SK-N-SH treated with all-trans-retinoic acid at 6 μM for 48 hours (cell line): ENCODE results near the gene ZC4H2.

ENCODE experiments used
- ATAC-seq: fragments of 200-7000 bp; cut with Tn5 transposase; 3 replicates; pipeline ENCODE4 v1.9.1; 2020; ENCODE audit warnings: mild to moderate bottlenecking, moderate library complexity
- BACH2 ChIP-seq: fragments of 250-450 bp; sonication (Bioruptor Pico); IDR thresholded peaks from 2 replicates; pipeline ENCODE4 v1.9.0; 2021; ENCODE audit warnings: mild to moderate bottlenecking, borderline replicate concordance
- CREB5 ChIP-seq: fragments of 250-450 bp; sonication (Bioruptor Pico); IDR thresholded peaks from 2 replicates; pipeline ENCODE4 v1.5.1; 2020; ENCODE audit warnings: low read depth, mild to moderate bottlenecking, moderate library complexity
- CSDC2 ChIP-seq: fragments of 250-450 bp; sonication (Bioruptor Pico); IDR thresholded peaks from 2 replicates; pipeline ENCODE4 v1.5.0; 2020; ENCODE audit warnings: mild to moderate bottlenecking, moderate library complexity
- CSRNP3 ChIP-seq: fragments of 250-450 bp; sonication (Bioruptor Pico); IDR thresholded peaks from 2 replicates; pipeline ENCODE4 v1.5.1; 2021; ENCODE audit warnings: mild to moderate bottlenecking, moderate library complexity
- ESRRG ChIP-seq: fragments of 250-450 bp; sonication (Bioruptor Pico); IDR thresholded peaks from 2 replicates; pipeline ENCODE4 v1.6.1; 2021; ENCODE audit warnings: mild to moderate bottlenecking
- ISL1 ChIP-seq: fragments of 250-450 bp; sonication (Bioruptor Pico); IDR thresholded peaks from 2 replicates; pipeline ENCODE4 v2.1.2; 2022; ENCODE audit warnings: mild to moderate bottlenecking, moderate library complexity
- OSR1 ChIP-seq: fragments of 250-450 bp; sonication (Bioruptor Pico); IDR thresholded peaks from 2 replicates; pipeline ENCODE4 v1.8.0; 2022; ENCODE audit warnings: moderate library complexity, mild to moderate bottlenecking, inconsistent platforms
- POU6F1 ChIP-seq: fragments of 250-450 bp; sonication (Bioruptor Pico); IDR thresholded peaks from 2 replicates; pipeline ENCODE4 v1.8.0; 2021; ENCODE audit warnings: low read depth, mild to moderate bottlenecking, moderate library complexity, borderline replicate concordance
- PPARA ChIP-seq: fragments of 250-450 bp; sonication (Bioruptor Pico); IDR thresholded peaks from 2 replicates; pipeline ENCODE4 v1.5.0; 2020; ENCODE audit warnings: mild to moderate bottlenecking, borderline replicate concordance
- RARB ChIP-seq: fragments of 250-450 bp; sonication (Bioruptor Pico); IDR thresholded peaks from 2 replicates; pipeline ENCODE4 v1.8.0; 2021; ENCODE audit warnings: mild to moderate bottlenecking, moderate library complexity
- SNAI2 ChIP-seq: fragments of 250-450 bp; sonication (Bioruptor Pico); IDR thresholded peaks from 2 replicates; pipeline ENCODE4 v1.5.0; 2020; ENCODE audit warnings: mild to moderate bottlenecking, moderate library complexity
- TOX ChIP-seq: fragments of 250-450 bp; sonication (Bioruptor Pico); IDR thresholded peaks from 2 replicates; pipeline ENCODE4 v1.8.0; 2021; ENCODE audit warnings: mild to moderate bottlenecking, moderate library complexity, borderline replicate concordance
- TSHZ2 ChIP-seq: fragments of 250-450 bp; sonication (Bioruptor Pico); IDR thresholded peaks from 2 replicates; pipeline ENCODE4 v1.5.0; 2020; ENCODE audit warnings: mild to moderate bottlenecking, moderate library complexity
- ZC3H10 ChIP-seq: fragments of 250-450 bp; sonication (Bioruptor Pico); IDR thresholded peaks from 2 replicates; pipeline ENCODE4 v1.5.1; 2021; ENCODE audit warnings: mild to moderate bottlenecking, moderate library complexity
- ZFP3 ChIP-seq: fragments of 250-450 bp; sonication (Bioruptor Pico); IDR thresholded peaks from 2 replicates; pipeline ENCODE4 v1.5.0; 2020; ENCODE audit warnings: mild to moderate bottlenecking, moderate library complexity
- ZFP30 ChIP-seq: fragments of 450-650 bp; formaldehyde crosslinking; IDR thresholded peaks from 2 replicates; pipeline ENCODE4 v1.5.0; 2022; ENCODE audit warnings: mild to moderate bottlenecking, moderate library complexity
- ZNF565 ChIP-seq: fragments of 450-650 bp; formaldehyde crosslinking; conservative IDR thresholded peaks from 2 replicates; pipeline ENCODE4 v1.5.0; 2020; ENCODE audit warnings: low read depth, mild to moderate bottlenecking, moderate library complexity
- ZNF70 ChIP-seq: fragments of 450-650 bp; formaldehyde crosslinking; IDR thresholded peaks from 2 replicates; pipeline ENCODE4 v1.5.0; 2020; ENCODE audit warnings: mild to moderate bottlenecking, moderate library complexity
- ZNF8 ChIP-seq: fragments of 450-650 bp; formaldehyde crosslinking; IDR thresholded peaks from 2 replicates; pipeline ENCODE4 v1.5.0; 2020; ENCODE audit warnings: mild to moderate bottlenecking, moderate library complexity

The ZC4H2 gene

GRCh38 chrX:64867217-64867616, 109.0 kb downstream of the ZC4H2 start:
- no peak for TF ChIP-seq ISL1 (CRISPR knock-in tag)
- no peak for TF ChIP-seq CSRNP3 (CRISPR knock-in tag)
- no peak for TF ChIP-seq ZNF565 (CRISPR knock-in tag)
- no peak for TF ChIP-seq CSDC2 (CRISPR knock-in tag)
- TF ChIP-seq ESRRG (CRISPR knock-in tag), result no peak
- TF ChIP-seq RARB, result no peak
- TF ChIP-seq PPARA (CRISPR knock-in tag), result no peak
- TF ChIP-seq ZC3H10, result no peak
- no peak for TF ChIP-seq SNAI2 (CRISPR knock-in tag)
- TF ChIP-seq BACH2, result no peak
- no peak for TF ChIP-seq ZNF8 (CRISPR knock-in tag)
- TF ChIP-seq CREB5 (CRISPR knock-in tag), result no peak
- no peak for TF ChIP-seq POU6F1
- no peak for TF ChIP-seq TOX (CRISPR knock-in tag)
- TF ChIP-seq ZNF70 (CRISPR knock-in tag), result no peak
- TF ChIP-seq OSR1 (CRISPR knock-in tag), result no peak
- TF ChIP-seq ZFP30 (CRISPR knock-in tag), result no peak
- TF ChIP-seq TSHZ2 (CRISPR knock-in tag), result no peak
- no peak for TF ChIP-seq ZFP3
- no peak for ATAC-seq
